GM19324 (cell line): ENCODE data around the gene PPM1N.
A peak's percentile ranks its signal among the peaks of the same experiment; 100 is the strongest.
"Not testable (repeated sequence)": the region's sequence is repeated elsewhere in the genome, so short reads cannot be mapped to it uniquely, and the experiment has no call there.

Source experiments
- ATAC-seq: cut with Tn5 transposase; IDR thresholded peaks from one replicate; pipeline ENCODE4 v1.9.1; 2021; ENCODE audit warnings: mild to moderate bottlenecking, moderate library complexity; ENCODE audit not compliant: unreplicated experiment, low FRiP score

Gene PPM1N

DNA sequence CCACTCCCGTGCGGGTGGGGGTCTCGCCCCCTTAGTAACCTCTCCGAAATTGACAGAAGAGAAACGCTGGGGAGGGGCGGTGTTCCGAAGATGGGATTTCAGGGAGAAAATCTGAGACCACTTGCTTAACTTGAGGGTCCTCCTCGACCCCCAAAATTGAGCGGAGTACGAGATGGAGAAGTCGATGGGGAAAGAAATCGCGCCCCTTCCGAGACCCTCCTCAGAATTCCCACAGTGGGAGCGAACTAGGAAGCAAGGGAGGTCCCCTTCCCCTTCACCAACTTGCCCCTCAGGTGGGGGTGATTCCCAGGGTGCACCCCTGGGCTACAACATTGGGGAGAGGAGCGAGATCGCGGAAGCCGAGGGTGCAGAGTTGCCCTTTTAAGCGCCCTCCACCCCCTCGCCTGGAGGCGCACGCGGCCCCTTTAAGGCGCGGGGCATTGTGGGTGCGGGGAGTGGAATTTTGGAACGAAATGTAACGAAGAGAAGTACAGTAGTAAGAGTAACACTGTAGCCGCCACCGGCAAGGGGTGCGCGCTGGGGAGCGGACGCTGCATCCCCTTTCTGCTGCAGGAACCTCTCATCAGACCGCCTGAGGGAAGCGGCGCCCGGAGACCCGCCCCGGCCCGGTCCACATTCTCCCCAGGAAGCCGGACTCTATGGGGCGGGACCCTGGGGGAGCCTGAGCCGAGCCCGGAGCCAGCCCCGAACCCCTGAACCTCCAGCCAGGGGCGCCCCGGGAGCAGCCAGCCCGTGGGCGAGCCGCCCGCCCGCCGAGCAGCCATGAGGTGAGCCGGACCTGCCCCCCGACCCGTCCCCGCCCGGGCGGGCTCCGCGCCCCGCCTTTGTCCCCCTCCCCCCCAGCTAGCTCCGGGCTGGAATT is 9.0 kb downstream of the PPM1N start, which contains the start of gene VASP:
TSS of gene VASP (plus strand) at position 491 of the 883 bp plus-strand sequence. CDS start at position 784, 293 bp downstream.
- peak; percentile 52 for ATAC-seq

GRCh38 chr19:45507872-45508416 is 9.7 kb downstream of the PPM1N start:
- no peak for ATAC-seq

- no peak for ATAC-seq
Observed at GRCh38 chr19:45508417-45508860, 10.2 kb downstream of the PPM1N start.

DNA sequence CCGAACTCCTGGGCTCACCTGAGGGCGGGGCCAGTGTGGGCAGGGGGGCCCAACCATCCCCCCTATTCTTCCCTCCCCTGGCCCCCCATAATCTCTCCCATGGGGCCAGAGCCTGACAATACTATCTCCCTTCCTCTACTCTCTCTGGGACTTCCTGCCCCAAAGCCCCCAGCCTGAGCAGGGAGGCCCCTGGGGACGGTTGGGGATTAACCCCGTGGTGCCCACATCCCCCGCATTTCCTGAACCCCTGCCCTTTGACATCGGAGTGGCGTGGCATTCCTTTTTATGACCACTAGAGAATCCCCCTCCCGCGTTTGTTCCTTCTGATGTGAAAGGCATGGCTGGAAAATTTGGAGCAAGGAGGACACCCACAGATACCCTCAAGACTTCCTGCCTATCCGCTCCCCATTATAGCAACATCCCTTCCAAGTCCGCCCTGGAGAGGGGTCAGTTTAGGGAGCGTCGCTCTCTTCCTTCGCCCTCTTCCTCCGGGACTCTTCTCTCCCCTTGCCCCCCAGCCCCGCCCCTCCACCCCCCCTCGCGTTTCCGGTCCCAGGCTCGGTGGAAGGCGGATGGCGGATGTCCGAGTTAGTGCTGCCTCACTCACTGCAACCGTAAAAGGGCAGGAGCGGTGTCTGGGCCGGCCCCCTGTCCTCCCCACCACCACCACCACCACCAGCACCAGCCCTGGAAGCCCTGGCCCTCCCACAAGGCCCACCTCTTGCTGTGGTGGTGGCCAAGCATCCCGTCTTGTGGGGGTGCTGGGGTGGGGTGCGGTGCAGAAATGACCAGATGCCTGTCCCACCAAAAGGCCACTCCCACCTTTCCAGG is 10.8 kb downstream of the PPM1N start:
- no peak for ATAC-seq

GRCh38 chr19:45509692-45510015 is 11.4 kb downstream of the PPM1N start:
- no peak for ATAC-seq

DNA sequence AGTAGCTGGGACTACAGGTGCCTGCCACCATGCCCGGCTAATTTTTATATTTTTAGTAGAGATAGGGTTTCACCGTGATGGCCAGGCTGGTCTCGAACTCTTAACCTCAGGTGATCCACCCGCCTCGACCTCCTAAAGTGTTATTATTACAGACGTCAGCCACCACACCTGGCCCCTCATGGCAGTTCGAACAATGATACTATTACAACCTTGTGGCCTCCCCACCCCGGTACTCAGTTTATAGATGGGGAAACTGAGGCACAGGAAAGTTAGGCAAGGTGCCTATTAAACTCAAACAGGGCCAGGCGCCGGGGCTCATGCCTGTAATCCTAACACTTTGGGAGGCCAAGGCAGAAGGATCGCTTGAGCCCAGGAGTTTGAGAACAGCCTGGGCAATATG is 12.1 kb downstream of the PPM1N start:
- ATAC-seq: not testable (repeated sequence)

DNA sequence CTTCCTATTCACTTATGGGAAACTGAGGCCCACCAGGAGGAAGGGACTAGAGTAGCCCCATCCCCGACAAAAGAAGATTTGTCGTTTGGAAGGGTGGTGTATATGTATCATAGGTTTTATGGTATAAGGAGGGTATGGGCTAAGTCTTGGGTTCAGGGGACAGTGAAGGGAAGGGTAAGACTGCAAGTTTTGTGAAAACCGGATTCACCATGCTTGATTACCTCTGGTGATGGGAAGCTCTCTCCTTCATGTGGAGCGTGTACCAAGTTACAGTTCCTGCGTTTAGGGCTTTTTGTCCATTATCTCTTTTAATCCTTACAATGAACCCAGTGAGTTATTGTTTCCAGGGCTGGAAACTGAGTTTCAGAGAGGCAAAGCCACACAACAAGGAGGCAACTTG is 12.8 kb downstream of the PPM1N start:
- ATAC-seq: no peak

- ATAC-seq: no peak
Observed at GRCh38 chr19:45512881-45513483, 14.7 kb downstream of the PPM1N start.

GRCh38 chr19:45514376-45515051 is 16.3 kb downstream of the PPM1N start:
- ATAC-seq: no peak

DNA sequence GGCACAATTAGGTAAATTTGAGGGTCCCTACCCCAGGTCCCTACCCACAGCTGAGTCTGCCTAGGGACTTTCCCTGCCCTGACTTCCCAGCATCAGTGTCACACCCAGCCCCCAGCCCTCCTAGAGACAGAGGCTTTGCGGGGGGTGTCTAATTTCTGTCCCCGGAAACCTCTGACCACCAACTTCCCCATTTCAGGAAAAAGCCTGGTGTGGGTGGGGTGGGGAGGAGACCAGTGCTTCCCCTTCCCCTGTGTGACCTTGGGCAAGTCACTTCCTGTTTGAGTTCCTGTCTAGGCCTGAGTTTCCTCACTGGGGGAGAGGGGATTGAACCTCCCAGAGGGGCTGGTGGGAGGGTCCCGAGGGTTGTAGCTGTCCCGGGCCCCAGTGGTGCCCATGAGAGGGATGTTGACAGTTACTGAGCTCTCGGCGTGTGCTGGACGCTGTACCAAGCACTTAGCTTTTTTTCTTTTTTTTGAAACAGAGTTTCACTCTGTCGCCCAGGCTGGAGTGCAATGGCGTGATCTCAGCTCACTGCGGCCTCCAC is 16.9 kb downstream of the PPM1N start:
- ATAC-seq: no peak

GRCh38 chr19:45515807-45516401 is 17.7 kb downstream of the PPM1N start:
- ATAC-seq: no peak

GRCh38 chr19:45517238-45517637 is 19.0 kb downstream of the PPM1N start:
- ATAC-seq: no peak

GRCh38 chr19:45517641-45518468 is 19.6 kb downstream of the PPM1N start:
- ATAC-seq: no peak

DNA sequence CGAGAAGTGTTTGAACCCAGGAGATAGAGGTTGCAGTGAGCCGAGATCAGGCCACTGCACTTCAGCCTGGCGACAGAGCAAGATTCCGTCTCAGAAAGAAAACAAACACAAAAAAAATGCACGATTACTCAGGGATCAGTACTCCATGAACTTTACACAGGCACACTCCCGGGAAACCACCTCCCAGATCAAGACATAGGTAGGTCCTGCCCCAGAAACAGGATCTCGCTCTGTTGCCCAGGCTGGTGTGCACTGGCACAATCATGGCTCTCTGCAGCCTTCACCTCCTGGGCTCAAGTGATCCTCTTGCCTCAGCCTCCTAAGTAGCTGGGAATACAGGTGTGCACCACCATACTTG is 20.2 kb downstream of the PPM1N start:
- no peak for ATAC-seq

- ATAC-seq: no peak
Observed at GRCh38 chr19:45522010-45522941, 24.0 kb downstream of the PPM1N start.

DNA sequence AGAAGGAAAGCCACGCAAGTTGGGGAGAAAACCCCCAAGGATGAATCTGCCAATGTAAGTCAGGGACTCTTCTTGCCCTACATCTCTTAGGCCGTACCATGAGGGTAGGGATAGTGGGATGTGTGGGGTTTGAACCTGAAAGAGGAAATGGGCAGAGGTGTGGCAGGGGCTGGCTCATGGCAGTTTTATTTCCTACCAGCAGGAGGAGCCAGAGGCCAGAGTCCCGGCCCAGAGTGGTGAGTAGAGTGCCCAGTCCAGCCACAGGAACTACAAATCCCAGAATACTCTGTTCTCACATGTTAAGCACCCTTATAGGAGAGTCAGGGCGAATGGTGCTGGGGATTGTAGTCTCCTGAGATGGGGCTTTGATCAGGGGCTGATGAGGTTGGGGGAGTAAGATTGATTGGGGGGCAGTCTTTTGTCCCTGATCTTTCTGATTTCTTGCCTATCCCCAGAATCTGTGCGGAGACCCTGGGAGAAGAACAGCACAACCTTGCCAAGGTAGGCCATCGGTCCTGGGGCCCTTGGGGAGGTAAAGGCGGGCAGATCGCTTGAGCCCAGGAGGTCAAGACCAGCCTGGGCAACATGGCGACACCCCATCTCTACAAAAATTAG is 25.5 kb downstream of the PPM1N start:
- ATAC-seq: no peak

DNA sequence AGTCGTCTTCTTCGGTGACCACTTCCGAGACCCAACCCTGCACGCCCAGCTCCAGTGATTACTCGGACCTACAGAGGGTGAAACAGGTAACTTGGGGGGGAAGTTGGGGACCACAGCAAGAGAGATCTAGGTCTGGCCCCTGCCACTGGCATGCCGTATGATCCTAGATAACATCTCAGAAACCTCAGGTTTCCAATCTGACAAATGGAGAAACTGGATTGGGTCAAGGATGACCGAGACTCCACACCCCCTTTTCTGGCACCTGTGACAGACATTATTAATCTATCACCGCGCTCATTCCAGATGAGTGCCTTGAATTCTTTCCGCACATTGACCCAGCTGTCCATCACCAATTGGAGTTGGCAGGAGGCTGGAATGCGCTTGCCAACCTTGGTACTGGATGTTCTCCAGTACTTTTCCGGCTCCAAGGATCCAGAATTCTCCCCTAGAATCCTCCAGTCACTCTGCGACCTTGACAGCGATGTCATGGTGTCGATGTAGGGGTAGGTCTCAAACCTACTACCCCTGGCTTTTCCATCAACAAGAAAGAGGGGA is 26.4 kb downstream of the PPM1N start:
- no peak for ATAC-seq
